ENCODE results near the gene ADAMTS7. TPM values are rescaled to one million over a fixed set of nuclear protein-coding genes. Genes with fewer than 3 reads are reported as not detected.

ADAMTS7 gene
- total RNA-seq, 1 experiment from 2014 or later, result 23.1 TPM

DNA sequence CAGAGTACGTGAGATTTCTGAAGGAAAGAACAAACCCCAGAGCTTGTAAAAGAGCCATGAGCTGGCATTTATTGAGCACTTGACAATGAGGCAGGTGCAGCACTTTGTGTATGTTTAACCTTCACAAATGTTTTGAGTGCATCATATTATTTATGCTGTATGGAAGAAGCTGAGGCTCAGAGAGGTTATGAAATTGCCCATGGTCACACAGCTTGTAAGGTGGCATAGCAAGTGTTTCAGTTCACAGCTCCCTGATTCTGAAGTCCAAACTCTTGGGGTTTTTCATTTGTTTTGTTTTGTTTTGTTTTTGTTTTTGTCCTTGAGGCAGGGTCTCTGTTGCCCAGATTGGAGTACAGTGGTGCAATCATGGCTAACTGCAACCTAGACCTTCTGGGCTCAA lies 25.1 kb upstream of the ADAMTS7 start:
- no peaks in the 10 kb centered on the region for H3K79me2 ChIP-seq (ENCODE audit: insufficient read depth, low read length)
- DNase-seq, result no peak
- Mint-ChIP-seq H3K36me3 (ENCODE audit: insufficient read depth in 1 of 3, low read depth in 3 of 3) (no peaks in the 10 kb centered on the region), H3K27ac (no peak overlapping the region; a peak in 1 of 7 replicates), H3K9me3 (no peaks in the 10 kb centered on the region), H3K27me3 (ENCODE audit: low read depth) (no peaks in the 10 kb centered on the region), H3K4me3 (no peak overlapping the region), H3K4me1 (peaks cover 2 to 7% of the 10 kb centered on the region in 2 experiments; a peak in 3 of 4 replicates)
- H4K5ac ChIP-seq (ENCODE audit: insufficient read length, low read depth, low read length), result no peak overlapping the region
- H3K27me3 ChIP-seq (ENCODE audit: insufficient read depth, low read length), result no peaks in the 10 kb centered on the region
- no peak overlapping the region for H2BK5ac ChIP-seq (ENCODE audit: insufficient read length, low read length)
- no peak overlapping the region for H4K8ac ChIP-seq (replicated peaks; ENCODE audit: insufficient read length, low read depth, low read length)
- no peak overlapping the region for H3K4ac ChIP-seq (ENCODE audit: low read depth, low read length)
- no peak overlapping the region for H2BK15ac ChIP-seq (ENCODE audit: low read depth, low read length)
- TF ChIP-seq, protein P1, sequence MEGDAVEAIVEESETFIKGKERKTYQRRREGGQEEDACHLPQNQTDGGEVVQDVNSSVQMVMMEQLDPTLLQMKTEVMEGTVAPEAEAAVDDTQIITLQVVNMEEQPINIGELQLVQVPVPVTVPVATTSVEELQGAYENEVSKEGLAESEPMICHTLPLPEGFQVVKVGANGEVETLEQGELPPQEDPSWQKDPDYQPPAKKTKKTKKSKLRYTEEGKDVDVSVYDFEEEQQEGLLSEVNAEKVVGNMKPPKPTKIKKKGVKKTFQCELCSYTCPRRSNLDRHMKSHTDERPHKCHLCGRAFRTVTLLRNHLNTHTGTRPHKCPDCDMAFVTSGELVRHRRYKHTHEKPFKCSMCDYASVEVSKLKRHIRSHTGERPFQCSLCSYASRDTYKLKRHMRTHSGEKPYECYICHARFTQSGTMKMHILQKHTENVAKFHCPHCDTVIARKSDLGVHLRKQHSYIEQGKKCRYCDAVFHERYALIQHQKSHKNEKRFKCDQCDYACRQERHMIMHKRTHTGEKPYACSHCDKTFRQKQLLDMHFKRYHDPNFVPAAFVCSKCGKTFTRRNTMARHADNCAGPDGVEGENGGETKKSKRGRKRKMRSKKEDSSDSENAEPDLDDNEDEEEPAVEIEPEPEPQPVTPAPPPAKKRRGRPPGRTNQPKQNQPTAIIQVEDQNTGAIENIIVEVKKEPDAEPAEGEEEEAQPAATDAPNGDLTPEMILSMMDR (conservative IDR thresholded peaks at IDR 0.05), result no peak
- no peak overlapping the region for H2BK120ac ChIP-seq (ENCODE audit: low read depth, low read length, poor library complexity, severe bottlenecking)
- H4K91ac ChIP-seq (ENCODE audit: insufficient read length, low read depth, low read length), result no peak overlapping the region
- H3K79me1 ChIP-seq (ENCODE audit: insufficient read depth, low read depth, low read length, poor library complexity, severe bottlenecking), result no peaks in the 10 kb centered on the region
- H2AFZ ChIP-seq (ENCODE audit: low read length), result no peak overlapping the region
- H3K14ac ChIP-seq (ENCODE audit: insufficient read depth, low read length), result no peak overlapping the region
- no peak overlapping the region for H2BK20ac ChIP-seq (ENCODE audit: low read depth, low read length, poor library complexity, severe bottlenecking)
- H3K18ac ChIP-seq (ENCODE audit: insufficient read length, low read depth, low read length), result no peak overlapping the region
- no peak overlapping the region for H3K23ac ChIP-seq (ENCODE audit: insufficient read length, low read depth, low read length)
- H3K27ac ChIP-seq (ENCODE audit: insufficient read length, low read depth, low read length), result no peak overlapping the region
- no peak overlapping the region for H3K4me2 ChIP-seq (ENCODE audit: insufficient read depth, insufficient read length, low read length)
- no peaks in the 10 kb centered on the region for H4K20me1 ChIP-seq (ENCODE audit: control insufficient read depth, insufficient read depth, insufficient read length)
- H3K4me1 ChIP-seq (ENCODE audit: insufficient read depth, low read length), result no peaks in the 10 kb centered on the region
- no peaks in the 10 kb centered on the region for H3K9me3 ChIP-seq (ENCODE audit: control insufficient read depth, low read depth, low read length)
- no peaks in the 10 kb centered on the region for H3K23me2 ChIP-seq (ENCODE audit: insufficient read length, low read depth, low read length, poor library complexity, severe bottlenecking)
- H2BK12ac ChIP-seq (ENCODE audit: insufficient read length, low read depth, low read length), result no peak overlapping the region
- no peak overlapping the region for H3K56ac ChIP-seq (ENCODE audit: insufficient read length, low read depth, low read length)
- no CpG with 5 or more reads among the region's 1 CpG for WGBS (ENCODE audit: extremely low coverage, insufficient read length, low lambda C conversion rate)
- H3T11ph ChIP-seq (ENCODE audit: low read length), result no peak overlapping the region
- no peak overlapping the region for H3K9ac ChIP-seq (ENCODE audit: extremely low read depth, insufficient read length, low read length)
- no peak overlapping the region for H2AK5ac ChIP-seq (ENCODE audit: insufficient read length, low read length)
